GM18508 (cell line): Measurements from ENCODE around the gene C18orf32.
"Not testable (repeated sequence)": the region's sequence is repeated elsewhere in the genome, so short reads cannot be mapped to it uniquely, and the experiment has no call there.

Source experiments
- ATAC-seq: cut with Tn5 transposase; IDR thresholded peaks from one replicate; pipeline ENCODE4 v1.9.1; 2021; ENCODE audit warnings: moderate number of reproducible peaks; ENCODE audit not compliant: insufficient read depth, unreplicated experiment

C18orf32 gene

DNA sequence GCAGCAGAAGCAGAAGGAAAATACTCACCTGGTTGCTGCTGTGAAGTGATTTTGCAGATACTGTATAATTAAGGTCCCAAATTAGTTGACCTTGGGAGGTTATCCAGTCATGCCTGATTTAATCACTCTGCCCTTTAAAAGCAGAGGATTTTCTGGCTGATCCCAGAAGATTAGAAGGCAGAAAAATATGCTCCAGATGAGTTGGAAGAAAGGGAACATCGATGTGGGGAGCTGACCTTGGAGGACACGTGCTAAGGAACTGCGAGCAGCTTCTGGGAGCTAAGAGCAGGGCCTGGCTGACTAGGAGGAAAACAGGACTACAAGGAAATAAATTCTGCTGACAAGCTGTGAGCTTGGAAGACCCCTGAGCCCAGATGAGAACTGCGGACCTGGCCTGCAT lies 13.3 kb downstream of the C18orf32 start:
- no peak for ATAC-seq

DNA sequence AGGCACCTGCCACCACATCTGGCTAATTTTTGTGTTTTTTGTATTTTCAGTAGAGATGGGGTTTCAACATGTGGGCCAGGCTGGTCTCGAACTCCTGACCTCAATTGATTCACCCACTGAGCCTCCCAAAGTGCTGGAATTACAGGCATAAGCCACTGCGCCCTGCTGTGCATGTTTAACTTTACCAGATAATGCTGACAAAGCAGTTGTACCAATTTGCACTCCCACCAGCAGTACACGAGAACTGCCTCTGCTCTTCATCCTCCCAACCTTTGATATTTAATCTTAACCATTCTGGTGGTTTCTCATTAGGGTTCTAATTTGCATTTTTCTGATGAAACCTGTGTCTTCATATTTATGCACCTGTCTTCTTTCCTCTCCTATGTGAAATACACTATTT lies 14.6 kb downstream of the C18orf32 start:
- ATAC-seq = no peak

DNA sequence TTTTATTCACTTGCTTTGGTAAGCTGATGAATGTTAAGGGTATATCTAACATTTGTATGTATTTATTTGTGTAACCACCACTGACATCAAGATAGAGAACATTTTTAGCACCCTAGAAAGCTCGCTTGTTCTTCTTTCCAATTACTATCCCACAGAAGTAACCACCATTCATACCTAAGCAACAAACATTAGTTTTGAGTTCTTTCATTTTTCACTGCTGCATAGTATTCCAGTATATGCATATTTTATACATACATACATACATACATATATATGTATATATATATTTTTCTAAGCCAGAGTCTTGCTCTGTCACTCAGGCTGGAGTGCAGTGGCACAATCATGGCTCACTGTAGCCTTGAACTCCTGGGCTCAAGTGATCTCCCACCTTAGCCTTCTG lies 15.5 kb downstream of the C18orf32 start:
- no peak for ATAC-seq

DNA sequence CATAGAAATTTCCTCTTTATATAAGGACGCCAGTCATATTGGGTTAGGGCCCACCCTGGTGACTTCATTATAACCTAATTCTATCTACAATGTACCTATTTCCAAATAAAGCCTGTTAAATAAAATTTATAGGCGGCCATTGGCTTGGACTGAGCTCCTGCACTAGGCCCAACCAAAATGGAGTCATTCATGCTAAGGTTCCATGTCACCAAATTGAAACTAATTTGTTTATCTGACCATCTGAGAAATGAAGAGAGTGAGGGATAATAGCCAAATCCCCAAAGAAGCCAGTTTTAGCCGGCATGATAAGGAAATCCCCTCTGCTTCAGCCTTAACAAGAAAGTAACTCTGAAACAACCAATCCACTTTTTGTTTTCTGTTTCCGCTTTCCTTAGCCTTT lies 19.4 kb downstream of the C18orf32 start:
- ATAC-seq = no peak

DNA sequence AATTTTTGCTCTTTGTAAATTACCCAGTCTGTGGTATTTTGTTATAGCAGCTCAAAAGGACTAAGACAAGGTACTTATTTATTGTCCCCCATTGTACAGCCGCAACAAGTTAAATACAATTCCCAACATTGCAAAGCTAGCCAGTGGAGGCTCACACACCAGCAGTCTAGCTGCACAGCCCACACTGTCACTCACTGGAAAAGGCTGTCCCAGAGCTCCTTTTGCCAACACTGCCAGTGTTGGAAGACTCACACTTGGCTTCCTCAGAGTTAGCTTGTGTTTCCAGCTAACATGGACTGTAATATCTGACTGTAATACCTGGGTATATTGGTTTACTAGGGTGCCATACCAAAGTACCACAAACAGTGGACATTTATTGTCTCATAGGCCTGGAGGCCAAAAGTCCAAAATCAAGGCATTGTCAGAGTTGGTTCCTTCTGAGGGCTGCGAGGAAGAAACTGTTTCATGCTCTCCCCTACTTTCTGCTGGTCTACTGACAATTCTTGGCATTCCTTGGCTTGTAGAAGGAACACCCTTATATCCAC lies 19.9 kb downstream of the C18orf32 start:
- no peak for ATAC-seq

DNA sequence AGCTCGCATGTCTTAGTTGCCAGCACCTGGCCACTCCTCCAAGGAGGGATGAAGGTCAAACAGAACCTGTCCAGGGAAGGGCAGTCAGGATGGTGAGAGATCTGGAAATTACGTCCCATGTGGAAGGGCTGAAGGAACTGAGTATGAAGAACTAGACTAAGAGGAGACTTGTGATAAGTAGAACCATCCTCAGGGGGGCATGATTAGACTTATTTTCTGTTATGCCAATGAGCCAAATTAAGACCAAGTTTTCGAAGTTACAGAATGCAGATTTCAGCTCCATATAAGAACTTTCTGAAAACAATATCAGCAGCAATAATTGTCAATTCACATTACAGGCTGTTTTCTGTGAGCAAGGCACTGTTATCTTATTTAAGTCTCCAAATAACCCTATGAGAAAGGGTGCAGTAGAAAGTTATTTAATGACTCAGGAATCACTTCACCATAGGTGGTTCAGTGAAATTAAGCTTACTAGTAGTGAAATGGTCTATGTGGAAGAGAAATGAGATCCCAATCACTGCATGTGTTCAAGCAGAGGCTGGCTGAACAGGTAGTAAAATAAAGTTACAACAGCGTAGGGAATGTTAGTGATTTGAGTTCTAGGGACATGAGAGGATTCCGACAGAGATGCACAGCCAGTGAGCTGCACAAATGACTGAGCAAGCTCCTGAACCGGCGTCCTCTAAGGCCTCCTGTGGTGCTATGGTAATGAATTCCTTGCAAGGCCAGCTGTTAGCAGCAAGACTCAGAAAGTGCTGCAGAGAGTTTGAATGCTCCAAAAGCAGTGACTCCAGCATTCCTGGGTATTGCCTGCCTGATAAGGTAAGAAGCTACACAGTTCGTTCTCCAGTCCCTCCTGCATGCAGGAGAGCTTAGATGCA lies 22.1 kb downstream of the C18orf32 start:
- no peak for ATAC-seq

DNA sequence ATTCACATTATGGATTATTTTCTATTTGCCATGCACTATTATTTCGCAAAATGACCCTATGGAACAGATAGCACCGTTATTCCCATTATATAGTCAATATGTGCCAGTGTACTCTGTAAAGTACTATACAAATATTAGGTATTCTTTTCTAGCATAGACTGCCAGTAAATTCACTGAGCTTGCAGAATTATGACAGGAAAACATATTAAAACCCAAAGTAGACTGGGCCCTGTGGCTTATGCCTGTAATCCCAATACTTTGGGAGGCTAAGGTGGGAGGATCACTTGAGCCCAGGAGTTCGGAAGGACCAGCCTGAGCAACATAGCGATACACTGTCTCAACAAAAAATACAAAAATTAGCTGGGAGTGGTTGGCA lies 25.4 kb downstream of the C18orf32 start:
- no peak for ATAC-seq

DNA sequence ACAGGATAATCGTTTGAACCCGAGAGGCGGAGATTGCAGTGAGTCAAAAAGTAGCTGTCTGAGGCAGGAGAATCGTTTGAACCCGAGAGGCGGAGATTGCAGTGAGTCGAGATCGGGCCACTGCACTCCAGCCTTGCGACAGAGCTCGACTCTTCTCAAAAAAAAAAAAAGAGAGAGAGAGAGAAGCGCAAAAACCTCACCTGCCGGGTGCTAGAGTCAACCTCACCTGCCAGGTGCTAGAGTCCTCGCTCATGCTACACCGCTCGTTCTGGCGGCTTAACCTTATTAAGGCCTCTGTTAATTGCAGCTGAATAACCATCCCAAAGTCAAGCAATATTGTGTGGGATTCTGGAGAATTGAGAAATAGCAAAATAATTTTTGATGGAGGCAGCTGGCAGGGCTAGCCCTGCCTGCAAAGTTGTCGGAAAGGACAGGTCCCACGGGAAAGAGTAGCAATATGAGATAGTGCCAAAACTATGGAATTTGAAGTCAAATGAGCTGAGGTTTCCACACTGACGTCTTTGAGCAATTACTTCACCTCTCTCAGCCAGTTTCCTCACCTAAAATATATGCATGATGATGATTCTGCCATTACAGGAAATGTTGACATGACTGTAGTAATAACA lies 25.9 kb downstream of the C18orf32 start:
- no peak for ATAC-seq

DNA sequence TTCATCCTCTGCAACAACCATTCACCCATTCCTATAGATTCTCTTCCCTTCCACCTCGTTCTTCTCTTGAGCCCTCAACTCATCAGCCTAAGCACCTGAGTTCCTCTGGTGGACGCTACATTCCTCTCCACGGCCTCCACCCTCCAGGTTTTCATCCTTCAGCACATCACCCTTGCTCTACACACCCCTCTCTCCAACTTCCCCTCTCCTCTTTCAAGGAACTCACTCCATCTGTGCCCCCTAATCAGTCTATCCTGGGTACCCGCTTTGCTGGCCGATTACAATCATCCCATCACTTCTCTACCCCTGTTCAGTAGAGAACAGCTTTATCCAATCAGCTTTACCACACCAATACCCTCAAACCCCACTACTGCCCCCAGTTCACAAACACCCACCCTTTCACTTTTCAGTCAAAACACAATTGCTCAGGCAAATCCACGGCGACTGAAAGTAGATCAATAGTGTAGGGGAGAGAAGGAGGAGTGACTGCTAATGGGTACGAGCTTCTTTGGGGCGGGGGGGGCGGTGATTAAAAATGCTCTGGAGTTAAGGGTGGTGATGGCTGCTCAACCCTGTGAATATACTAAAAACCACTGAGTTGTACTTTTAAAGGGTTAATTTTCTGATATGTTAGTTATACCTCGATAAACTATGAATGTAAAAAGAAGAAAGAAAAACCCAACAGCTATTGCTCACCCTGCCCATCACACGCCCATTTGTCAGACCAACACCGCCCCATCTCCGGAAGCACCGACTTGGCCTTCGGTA lies 27.4 kb downstream of the C18orf32 start:
- peak; percentile 9 for ATAC-seq

DNA sequence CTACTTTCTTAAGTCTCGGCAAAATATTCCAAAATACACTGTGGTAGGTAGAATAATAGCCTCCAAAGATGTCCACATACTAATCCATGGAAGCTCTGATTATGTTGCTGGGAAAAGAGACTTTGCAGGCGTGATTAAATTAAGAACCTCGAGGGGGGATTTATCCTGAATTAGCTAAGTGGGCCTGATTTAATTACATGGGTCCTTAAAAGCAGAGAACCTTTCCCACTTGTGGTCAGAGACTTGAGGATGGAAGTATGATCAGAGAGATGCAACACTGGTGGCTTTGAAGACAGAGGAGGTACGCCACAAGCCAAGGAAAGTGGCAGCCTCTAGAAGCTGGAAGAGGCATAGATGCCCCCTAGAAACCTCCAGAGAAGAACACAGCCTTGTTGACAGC lies 29.4 kb downstream of the C18orf32 start:
- ATAC-seq = no peak

DNA sequence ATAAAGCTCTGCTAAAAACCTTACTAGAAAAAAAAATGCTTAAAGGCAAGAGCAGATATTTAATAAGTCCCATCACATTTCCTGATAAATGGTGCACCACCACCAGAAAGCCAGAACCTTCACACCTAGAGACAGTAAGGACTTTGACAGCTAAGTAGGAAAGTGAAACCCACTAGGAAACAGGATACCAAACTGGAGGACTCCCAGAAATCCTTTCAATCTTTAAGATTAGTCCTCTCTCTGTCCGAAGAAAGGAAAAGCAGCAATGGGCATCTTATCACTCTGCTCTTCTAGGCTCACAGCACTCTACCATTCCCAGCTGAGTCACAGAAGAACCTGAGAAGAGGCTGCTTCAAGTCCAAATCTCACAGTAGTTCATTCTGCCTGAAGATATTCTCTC lies 30.2 kb downstream of the C18orf32 start:
- ATAC-seq = no peak

DNA sequence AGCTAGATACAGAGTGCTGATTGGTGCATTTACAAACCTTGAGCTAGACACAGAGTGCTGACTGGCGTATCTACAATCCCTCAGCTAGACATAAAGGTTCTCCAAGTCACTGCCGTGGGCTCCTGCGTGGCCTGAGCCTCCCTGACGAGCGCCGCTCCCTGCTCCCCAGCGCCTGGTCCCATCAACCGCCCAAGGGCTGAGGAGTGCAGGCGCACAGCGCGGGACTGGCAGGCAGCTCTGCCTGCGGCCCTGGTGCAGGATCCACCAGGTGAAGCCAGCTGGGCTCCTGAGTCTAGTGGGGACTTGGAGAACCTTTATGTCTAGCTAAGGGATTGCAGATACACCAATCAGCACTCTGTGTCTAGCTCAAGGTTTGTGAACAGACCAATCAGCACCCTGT lies 34.5 kb downstream of the C18orf32 start:
- not testable (repeated sequence) for ATAC-seq

DNA sequence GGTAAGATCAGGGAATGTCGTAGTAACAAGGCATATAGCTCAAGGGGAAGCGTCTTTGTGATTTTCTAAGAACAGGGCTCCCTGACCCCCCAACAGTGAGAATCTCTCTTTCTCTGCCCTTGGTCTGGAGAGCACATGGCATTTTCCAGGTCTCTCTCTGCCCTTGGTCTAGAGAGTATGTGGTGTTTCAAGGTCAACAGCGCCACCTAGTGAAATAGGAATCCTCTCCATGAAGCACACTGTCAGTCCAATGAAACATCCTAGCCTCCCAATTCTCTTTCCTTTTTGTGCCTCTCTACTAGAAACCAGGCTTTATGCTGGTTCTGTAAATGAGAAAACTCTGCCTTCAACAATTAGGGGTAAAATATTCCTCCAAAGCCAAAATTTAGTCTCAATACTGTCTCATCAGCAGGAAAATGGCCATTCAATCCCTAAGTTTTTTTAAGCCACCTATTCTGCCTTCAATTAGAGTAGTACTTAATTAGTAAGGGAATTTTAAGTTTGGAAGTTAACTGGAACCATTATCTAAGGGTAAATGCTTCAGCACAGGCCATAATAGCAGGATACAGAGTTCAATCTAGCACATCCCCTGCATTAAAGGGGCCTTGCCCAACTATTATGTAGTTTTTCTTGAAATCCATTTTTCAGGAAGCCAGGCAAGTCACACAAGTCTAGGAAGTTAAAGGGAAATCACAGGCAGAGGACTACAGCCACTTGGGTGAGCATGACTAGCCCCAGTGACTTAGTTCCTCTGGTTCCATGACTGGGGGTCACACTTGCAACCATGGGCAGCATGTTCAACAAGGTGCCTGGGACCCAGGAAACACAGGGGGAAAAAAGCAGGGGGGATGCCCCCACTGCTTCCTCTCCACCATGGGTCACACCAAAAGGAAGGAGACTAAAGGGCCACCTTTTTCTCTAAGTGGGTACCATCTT lies 39.0 kb downstream of the C18orf32 start:
- ATAC-seq = no peak

DNA sequence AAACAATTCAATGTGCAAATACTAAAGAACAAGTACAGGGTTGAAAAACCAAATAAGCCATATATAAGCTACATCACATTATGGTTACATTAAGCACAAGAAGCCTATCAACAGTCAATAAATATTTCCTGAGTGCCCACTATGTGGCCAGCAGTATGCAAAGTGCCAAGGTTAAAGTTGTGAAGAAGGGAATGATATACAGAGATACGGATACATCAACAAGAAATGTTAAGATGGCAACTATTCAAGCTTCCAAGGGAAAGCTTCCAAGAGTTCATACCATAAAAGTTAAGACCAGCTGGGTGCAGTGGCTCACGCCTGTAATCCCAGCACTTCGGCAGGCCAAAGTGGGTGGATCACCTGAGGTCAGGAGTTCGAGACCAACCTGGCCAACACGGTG lies 40.6 kb downstream of the C18orf32 start:
- no peak for ATAC-seq

DNA sequence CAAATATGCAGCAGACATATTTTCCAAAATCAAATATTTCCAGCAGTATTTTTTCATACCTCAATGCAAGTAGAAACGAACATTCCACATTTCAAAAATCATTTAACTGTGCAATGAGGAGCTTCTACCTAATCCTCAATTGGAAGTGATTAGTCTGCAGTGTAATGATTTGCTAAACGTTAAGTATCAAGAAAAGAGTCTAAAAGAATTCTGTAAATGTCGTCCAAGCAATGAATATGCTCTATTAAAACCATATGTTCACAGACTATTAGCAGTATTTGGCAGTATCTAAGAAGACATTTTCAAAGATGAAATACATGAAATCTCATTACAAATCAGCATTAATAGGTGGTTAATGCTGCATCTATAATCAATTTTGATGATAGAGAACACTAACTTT lies 42.5 kb downstream of the C18orf32 start:
- no peak for ATAC-seq

DNA sequence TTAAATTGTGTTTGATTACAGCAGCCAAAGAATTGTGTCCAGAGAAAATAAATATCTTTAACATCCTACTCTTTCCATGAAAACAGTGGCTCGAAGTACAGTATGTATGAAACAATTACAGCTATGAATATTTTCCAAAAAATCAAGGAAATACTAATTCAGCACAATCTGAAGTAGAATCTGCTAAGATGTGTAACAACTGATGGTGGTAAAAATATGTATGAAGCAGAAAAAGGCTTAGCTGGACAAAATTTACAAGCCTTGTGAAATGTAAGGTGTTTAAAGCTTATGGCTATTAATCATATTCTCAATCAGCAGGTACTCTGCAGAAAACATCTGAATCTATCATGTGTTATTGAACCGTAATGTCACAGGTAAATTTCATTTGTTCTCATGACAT lies 43.2 kb downstream of the C18orf32 start:
- ATAC-seq = no peak

DNA sequence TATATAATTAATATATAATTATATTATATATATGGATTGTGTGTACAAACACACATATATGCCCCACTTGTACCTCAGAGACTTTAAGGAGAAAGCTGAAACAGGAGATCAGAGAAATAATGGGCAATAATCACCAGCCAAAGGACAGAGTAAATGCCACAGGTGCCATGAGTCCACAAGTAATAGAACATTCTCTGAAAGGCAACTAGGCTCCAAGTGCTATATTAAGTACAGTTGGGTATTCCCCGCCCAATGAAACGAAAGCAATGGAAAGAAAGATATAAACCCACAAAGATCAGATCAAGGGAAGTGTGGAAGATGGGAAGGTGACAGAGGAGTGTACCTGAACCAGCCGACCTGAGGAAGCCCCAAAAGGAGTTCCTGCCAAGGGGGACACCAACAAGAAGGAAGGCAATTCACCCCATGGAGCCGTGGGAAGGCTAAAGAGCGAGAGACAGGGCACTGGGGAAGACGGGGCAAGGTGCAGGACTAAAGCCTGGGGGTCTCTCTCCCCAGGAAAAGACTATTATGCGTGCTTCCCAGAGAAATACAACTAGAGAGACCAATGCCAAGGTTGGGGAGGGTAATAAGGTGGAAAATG lies 45.6 kb downstream of the C18orf32 start:
- no peak for ATAC-seq

DNA sequence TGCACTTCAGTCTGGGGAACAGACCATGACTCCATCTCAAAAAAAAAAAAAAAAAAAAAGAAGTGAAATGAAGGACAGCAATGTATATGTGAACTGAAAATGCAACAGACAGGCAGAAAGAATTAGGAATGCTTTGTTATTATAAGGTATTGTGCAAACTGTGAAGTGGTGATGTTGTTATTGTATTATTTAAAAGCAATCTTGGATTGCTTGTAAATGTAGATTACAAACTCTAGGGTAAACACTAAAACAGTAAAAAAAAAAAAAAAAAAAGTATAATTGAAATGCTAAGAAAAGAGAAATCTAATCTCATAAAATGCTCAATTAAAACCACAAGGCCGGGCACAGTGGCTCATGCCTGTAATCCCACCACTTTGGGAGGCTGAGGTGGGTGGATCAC lies 51.9 kb downstream of the C18orf32 start:
- ATAC-seq = no peak

DNA sequence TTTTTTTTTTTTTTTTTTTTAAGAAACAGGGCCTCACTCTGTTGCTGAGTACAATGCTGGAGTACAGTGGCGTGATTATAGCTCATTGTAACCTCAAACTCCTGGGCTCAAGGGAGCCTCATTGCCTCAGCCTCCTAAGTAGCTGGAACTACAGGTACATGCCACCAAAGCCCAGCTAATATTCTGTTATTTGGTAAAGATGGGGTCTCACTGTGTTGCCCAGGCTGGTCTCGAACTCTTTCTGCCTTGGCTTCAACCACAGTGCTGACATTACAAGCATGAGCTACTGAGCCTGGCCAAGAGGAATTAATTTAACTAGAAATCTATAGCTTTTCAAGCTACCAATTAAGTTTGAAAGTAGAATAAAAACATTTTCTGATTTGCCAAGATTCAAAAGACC lies 54.4 kb downstream of the C18orf32 start:
- no peak for ATAC-seq
